ENCODE measurements around the gene TTC7B.

TTC7B gene

GRCh38 chr14:90647473-90648005, 168.7 kb downstream of the TTC7B start:
- DNase-seq (ENCODE audit: low read depth): no peak

- DNase-seq (ENCODE audit: low read depth): no peak
Measured at GRCh38 chr14:90645842-90646443, 170.3 kb downstream of the TTC7B start.

GRCh38 chr14:90644882-90645281, 171.3 kb downstream of the TTC7B start:
- no peak for DNase-seq (ENCODE audit: low read depth)

- no peak for DNase-seq (ENCODE audit: low read depth)
Measured at GRCh38 chr14:90643982-90644670, 172.1 kb downstream of the TTC7B start.

GRCh38 chr14:90642244-90642717, 173.9 kb downstream of the TTC7B start:
- DNase-seq (ENCODE audit: low read depth): no peak

- no peak for DNase-seq (ENCODE audit: low read depth)
Measured at GRCh38 chr14:90641615-90642243, 174.5 kb downstream of the TTC7B start.

- DNase-seq (ENCODE audit: low read depth): no peak
Measured at GRCh38 chr14:90641168-90641567, 175.1 kb downstream of the TTC7B start.

GRCh38 chr14:90639641-90640040, 176.6 kb downstream of the TTC7B start:
- no peak for DNase-seq (ENCODE audit: low read depth)

GRCh38 chr14:90632871-90633270, 183.4 kb downstream of the TTC7B start:
- DNase-seq (ENCODE audit: low read depth): no peak

GRCh38 chr14:90632451-90632850, 183.8 kb downstream of the TTC7B start:
- DNase-seq (ENCODE audit: low read depth): no peak

GRCh38 chr14:90630171-90630806, 185.9 kb downstream of the TTC7B start:
- DNase-seq (ENCODE audit: low read depth): no peak

GRCh38 chr14:90629471-90629870, 186.8 kb downstream of the TTC7B start:
- no peak for DNase-seq (ENCODE audit: low read depth)

GRCh38 chr14:90628825-90629224, 187.4 kb downstream of the TTC7B start:
- DNase-seq (ENCODE audit: low read depth): no peak

- no peak for DNase-seq (ENCODE audit: low read depth)
Measured at GRCh38 chr14:90627478-90627877, 188.8 kb downstream of the TTC7B start.

- DNase-seq (ENCODE audit: low read depth): no peak
Measured at GRCh38 chr14:90626550-90626949, 189.7 kb downstream of the TTC7B start.

GRCh38 chr14:90625445-90625844, 190.8 kb downstream of the TTC7B start:
- DNase-seq (ENCODE audit: low read depth): no peak

- no peak for DNase-seq (ENCODE audit: low read depth)
Measured at GRCh38 chr14:90624732-90625400, 191.4 kb downstream of the TTC7B start.

GRCh38 chr14:90624227-90624626, 192.0 kb downstream of the TTC7B start:
- no peak for DNase-seq (ENCODE audit: low read depth)

- no peak for DNase-seq (ENCODE audit: low read depth)
Measured at GRCh38 chr14:90621201-90621600, 195.0 kb downstream of the TTC7B start.

GRCh38 chr14:90620568-90621077, 195.6 kb downstream of the TTC7B start:
- DNase-seq (ENCODE audit: low read depth): no peak

- no peak for DNase-seq (ENCODE audit: low read depth)
Measured at GRCh38 chr14:90619911-90620310, 196.3 kb downstream of the TTC7B start.

- no peak for DNase-seq (ENCODE audit: low read depth)
Measured at GRCh38 chr14:90617961-90618360, 198.3 kb downstream of the TTC7B start.

All from stimulated activated CD8-positive, alpha-beta memory T cell treated with anti-CD3 and anti-CD28 coated beads, Interleukin-4, amount 100 ng/mL, for 24 hours (primary cell).